ENCODE measurements around the gene DHODH.

DHODH gene

GRCh38 chr16:71995038-71995437 is 13.5 kb upstream of the DHODH start:
- no peak for TF ChIP-seq GATA3 (IDR thresholded peaks at IDR 0.05; ENCODE audit: low read depth, low read length)
- TF ChIP-seq GATA2 (IDR thresholded peaks at IDR 0.05; ENCODE audit: low read depth, low read length): no peak

GRCh38 chr16:72001180-72001874 is 7.2 kb upstream of the DHODH start:
- TF ChIP-seq GATA3 (IDR thresholded peaks at IDR 0.05; ENCODE audit: low read depth, low read length): no peak
- no peak for TF ChIP-seq GATA2 (IDR thresholded peaks at IDR 0.05; ENCODE audit: low read depth, low read length)

GRCh38 chr16:72002619-72003018 is 5.9 kb upstream of the DHODH start:
- TF ChIP-seq GATA2 (IDR thresholded peaks at IDR 0.05; ENCODE audit: low read depth, low read length) (no peak), GATA3 (IDR thresholded peaks at IDR 0.05; ENCODE audit: low read depth, low read length) (no peak)

- TF ChIP-seq GATA3 (IDR thresholded peaks at IDR 0.05; ENCODE audit: low read depth, low read length) (no peak), GATA2 (IDR thresholded peaks at IDR 0.05; ENCODE audit: low read depth, low read length) (no peak)
These were observed 1.2 kb downstream of the DHODH start for GRCh38 chr16:72009779-72010178.

GRCh38 chr16:72012607-72013006 is 4.1 kb downstream of the DHODH start:
- no peak for TF ChIP-seq GATA2 (IDR thresholded peaks at IDR 0.05; ENCODE audit: low read depth, low read length)
- no peak for TF ChIP-seq GATA3 (IDR thresholded peaks at IDR 0.05; ENCODE audit: low read depth, low read length)

- no peak for TF ChIP-seq GATA2 (IDR thresholded peaks at IDR 0.05; ENCODE audit: low read depth, low read length)
- TF ChIP-seq GATA3 (IDR thresholded peaks at IDR 0.05; ENCODE audit: low read depth, low read length): no peak
These were observed 4.8 kb downstream of the DHODH start for GRCh38 chr16:72013389-72013788.

GRCh38 chr16:72013888-72014581 is 5.5 kb downstream of the DHODH start:
- TF ChIP-seq GATA3 (IDR thresholded peaks at IDR 0.05; ENCODE audit: low read depth, low read length): no peak
- no peak for TF ChIP-seq GATA2 (IDR thresholded peaks at IDR 0.05; ENCODE audit: low read depth, low read length)

- TF ChIP-seq GATA3 (IDR thresholded peaks at IDR 0.05; ENCODE audit: low read depth, low read length): no peak
These were observed 6.1 kb downstream of the DHODH start for GRCh38 chr16:72014675-72015074.

- TF ChIP-seq GATA3 (IDR thresholded peaks at IDR 0.05; ENCODE audit: low read depth, low read length) (no peak), GATA2 (IDR thresholded peaks at IDR 0.05; ENCODE audit: low read depth, low read length) (no peak)
These were observed 6.6 kb downstream of the DHODH start for GRCh38 chr16:72015124-72015523.

GRCh38 chr16:72018470-72018869 is 9.9 kb downstream of the DHODH start:
- TF ChIP-seq GATA2 (IDR thresholded peaks at IDR 0.05; ENCODE audit: low read depth, low read length) (no peak), GATA3 (IDR thresholded peaks at IDR 0.05; ENCODE audit: low read depth, low read length) (no peak)

GRCh38 chr16:72021043-72021442 is 12.5 kb downstream of the DHODH start:
- TF ChIP-seq GATA3 (IDR thresholded peaks at IDR 0.05; ENCODE audit: low read depth, low read length) (no peak), GATA2 (IDR thresholded peaks at IDR 0.05; ENCODE audit: low read depth, low read length) (no peak)

- TF ChIP-seq GATA2 (IDR thresholded peaks at IDR 0.05; ENCODE audit: low read depth, low read length) (no peak), GATA3 (IDR thresholded peaks at IDR 0.05; ENCODE audit: low read depth, low read length) (no peak)
These were observed 13.6 kb downstream of the DHODH start for GRCh38 chr16:72022127-72022526.

GRCh38 chr16:72023962-72024361 is 15.4 kb downstream of the DHODH start:
- no peak for TF ChIP-seq GATA2 (IDR thresholded peaks at IDR 0.05; ENCODE audit: low read depth, low read length)
- TF ChIP-seq GATA3 (IDR thresholded peaks at IDR 0.05; ENCODE audit: low read depth, low read length): no peak

GRCh38 chr16:72024862-72025382 is 16.4 kb downstream of the DHODH start:
- no peak for TF ChIP-seq GATA2 (IDR thresholded peaks at IDR 0.05; ENCODE audit: low read depth, low read length)
- no peak for TF ChIP-seq GATA3 (IDR thresholded peaks at IDR 0.05; ENCODE audit: low read depth, low read length)
